ENCODE data around the gene WDFY1.

GRCh38 chr2:223837287-223838061 lies 107.7 kb downstream of the WDFY1 start, which contains the start of gene AP1S3:
- TF ChIP-seq CTCF (IDR thresholded peaks at IDR 0.05) (no peak), EZH2 (IDR thresholded peaks at IDR 0.05; ENCODE audit: borderline replicate concordance, insufficient read depth, low read depth, low read length, poor library complexity, severe bottlenecking) (no peak)

Measured in B cell (primary cell).